Stimulated activated CD4-positive, alpha-beta T cell treated with anti-CD3 and anti-CD28 coated beads, TNF-alpha, amount 100 ng/mL, for 48 hours (primary cell): Measurements from ENCODE around the gene SKI.
"Not testable (repeated sequence)": the region's sequence is repeated elsewhere in the genome, so short reads cannot be mapped to it uniquely, and the experiment has no call there.

ENCODE experiments used
- DNase-seq, 3 donors: peaks; one replicate each; pipeline ENCODE4 v3.0.0-alpha.2; 2020; ENCODE audit warnings: low read depth in 3 of 3

The SKI gene

GRCh38 chr1:2259668-2260402 is 31.7 kb downstream of the SKI start:
- no peak for DNase-seq

GRCh38 chr1:2260470-2260869 is 32.4 kb downstream of the SKI start:
- DNase-seq: not testable (repeated sequence)

GRCh38 chr1:2260917-2261316 is 32.8 kb downstream of the SKI start:
- no peak for DNase-seq

- not testable (repeated sequence) for DNase-seq
These were observed 33.6 kb downstream of the SKI start for GRCh38 chr1:2261476-2262395.

- DNase-seq: no peak
These were observed 38.3 kb downstream of the SKI start for GRCh38 chr1:2266301-2266975.

- DNase-seq: no peak
These were observed 39.1 kb downstream of the SKI start for GRCh38 chr1:2267051-2267830.

GRCh38 chr1:2267862-2268261 is 39.7 kb downstream of the SKI start:
- no peak for DNase-seq

GRCh38 chr1:2268285-2269056 is 40.4 kb downstream of the SKI start:
- no peak for DNase-seq

- DNase-seq: no peak
These were observed 41.2 kb downstream of the SKI start for GRCh38 chr1:2269193-2269921.

- no peak for DNase-seq
These were observed 41.8 kb downstream of the SKI start for GRCh38 chr1:2269922-2270259.

- DNase-seq: no peak
These were observed 42.4 kb downstream of the SKI start for GRCh38 chr1:2270260-2271100.

- DNase-seq: no peak
These were observed 43.1 kb downstream of the SKI start for GRCh38 chr1:2271211-2271721.

GRCh38 chr1:2271841-2272655 is 43.9 kb downstream of the SKI start:
- DNase-seq: no peak

GRCh38 chr1:2272686-2273400 is 44.7 kb downstream of the SKI start:
- DNase-seq: no peak

- no peak for DNase-seq
These were observed 45.4 kb downstream of the SKI start for GRCh38 chr1:2273401-2274090.

- DNase-seq: no peak
These were observed 46.3 kb downstream of the SKI start for GRCh38 chr1:2274231-2274928.
